Fibroblast of skin of left quadriceps (primary cell): ENCODE results near the gene CTNNA2.
A peak's percentile ranks its signal among the peaks of the same experiment; 100 is the strongest.

ENCODE experiments used
- DNase-seq, 2 experiments: peaks; one replicate each; pipeline ENCODE4 v3.0.0-alpha.2; 2013; ENCODE audit warnings: low read depth in 2 of 2

Gene CTNNA2

DNA sequence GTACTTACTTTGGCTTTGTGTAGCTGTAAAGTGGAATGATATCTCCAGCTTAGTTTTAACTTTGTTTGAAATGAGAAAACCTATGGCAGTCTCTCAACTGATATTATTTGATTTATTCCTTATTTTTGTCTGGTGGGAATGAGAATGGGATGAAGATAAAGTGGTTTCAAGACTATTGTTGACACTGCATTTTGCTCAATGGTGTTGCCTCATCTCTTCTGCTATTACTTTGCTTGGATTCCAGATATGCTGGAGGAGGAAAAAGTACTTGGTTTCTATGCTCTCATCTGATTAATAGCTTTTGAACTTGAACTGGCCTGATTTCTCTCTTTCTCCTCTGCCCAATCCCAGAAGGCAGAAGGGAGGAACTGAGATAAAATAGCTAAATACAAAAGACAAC lies 198.2 kb downstream of the CTNNA2 start:
- no peak for DNase-seq

DNA sequence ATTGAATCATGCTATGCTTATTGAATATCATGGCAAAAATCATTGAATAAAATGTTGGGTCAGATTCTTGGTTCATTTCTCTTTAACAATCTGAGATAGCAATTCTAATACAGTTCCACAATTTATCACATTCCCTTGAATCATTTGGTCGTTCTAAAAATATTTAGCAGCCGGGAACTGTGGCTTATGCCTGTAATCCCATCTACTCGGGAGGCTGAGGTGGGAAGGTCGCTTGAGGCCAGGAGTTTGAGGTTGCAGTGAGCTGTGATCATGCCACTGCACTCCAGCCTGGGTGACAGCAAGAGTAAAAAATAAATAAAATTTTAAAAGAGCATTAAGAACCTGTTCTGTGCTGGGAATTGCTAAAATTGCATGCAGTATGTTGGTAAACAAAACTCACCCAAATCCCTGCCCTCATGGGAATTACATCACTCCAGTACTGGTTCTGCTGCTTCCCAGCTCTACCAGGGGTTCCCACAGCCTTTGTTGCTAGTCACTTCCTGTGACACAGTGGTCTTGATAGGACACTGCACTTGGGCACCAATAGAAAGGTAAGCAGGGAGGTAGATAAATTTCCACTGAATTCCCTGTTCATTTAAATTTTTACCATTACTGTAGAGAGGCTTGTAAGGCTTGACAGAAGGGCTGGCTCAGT lies 200.4 kb downstream of the CTNNA2 start:
- no peak for DNase-seq

DNA sequence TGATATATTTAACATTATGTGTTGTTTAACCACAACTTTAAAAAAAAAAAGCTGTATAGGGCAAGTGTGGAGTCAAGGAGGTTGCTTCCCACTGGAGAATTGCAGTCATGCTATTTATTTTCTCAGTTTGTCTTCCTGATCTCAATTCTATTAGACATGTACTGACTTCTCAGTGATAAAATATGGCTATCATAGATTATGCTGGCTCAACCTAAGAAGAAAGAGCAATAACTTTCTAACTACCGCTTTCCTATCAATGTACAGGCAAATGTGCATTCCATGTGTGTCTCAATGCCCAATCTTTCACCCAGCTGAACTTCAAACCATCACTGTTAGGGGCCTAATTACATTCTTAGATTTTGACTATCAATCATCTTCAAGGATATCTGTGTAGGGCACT lies 201.4 kb downstream of the CTNNA2 start:
- no peak for DNase-seq

GRCh38 chr2:79715338-79715737 lies 202.5 kb downstream of the CTNNA2 start:
- DNase-seq: no peak

GRCh38 chr2:79716266-79716665 lies 203.4 kb downstream of the CTNNA2 start:
- DNase-seq: no peak

DNA sequence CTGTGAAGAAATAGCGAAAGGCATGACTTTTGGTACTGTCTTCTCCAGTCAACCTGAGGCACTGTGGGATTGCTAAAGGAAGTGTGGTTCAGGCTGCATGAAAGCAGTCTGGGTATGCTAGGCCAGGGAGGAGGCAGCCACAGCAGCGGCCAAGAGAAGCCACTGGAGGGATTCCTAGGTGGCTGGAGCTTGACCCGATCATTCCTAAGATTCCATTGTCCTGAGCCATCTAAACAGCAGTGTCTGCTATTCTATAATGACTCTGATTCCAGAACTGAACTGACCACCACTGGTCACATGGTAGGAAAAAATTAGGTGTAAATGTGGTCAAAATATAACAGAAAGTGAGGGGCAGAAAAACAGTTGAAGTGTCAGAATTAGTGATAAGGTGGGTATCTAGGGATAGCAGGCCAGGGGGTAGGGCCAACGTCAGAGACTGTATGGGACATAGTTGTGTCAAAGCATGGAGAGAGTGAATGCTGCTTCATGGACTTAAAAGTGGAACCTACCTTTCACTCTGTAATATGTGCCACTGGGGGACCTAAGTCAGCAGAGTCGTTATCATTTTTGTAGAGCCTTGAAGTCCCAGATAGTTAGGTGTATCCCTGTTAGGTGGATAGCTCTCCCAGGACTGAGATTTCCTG lies 204.6 kb downstream of the CTNNA2 start:
- peak; percentile 46 for DNase-seq

GRCh38 chr2:79721061-79721460 lies 208.2 kb downstream of the CTNNA2 start:
- no peak for DNase-seq

DNA sequence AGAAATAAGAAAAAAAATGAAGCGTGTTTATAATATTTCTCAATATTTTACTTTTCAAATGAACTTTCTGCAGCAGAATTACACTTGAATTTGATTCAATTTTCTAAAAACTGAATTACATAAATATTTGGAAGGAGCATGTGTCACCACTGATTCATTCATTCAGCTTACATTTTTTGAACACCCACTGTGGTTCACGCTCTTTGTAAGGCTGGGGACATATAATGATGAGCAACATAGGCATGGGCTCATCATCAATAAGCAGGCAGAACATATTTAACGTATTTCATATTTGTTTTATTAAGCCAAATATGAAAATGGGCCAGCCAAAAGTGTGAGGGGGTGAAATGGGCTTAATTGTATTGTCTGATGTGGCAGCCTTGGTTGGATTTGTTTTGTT lies 209.1 kb downstream of the CTNNA2 start:
- no peak for DNase-seq

- peak; percentile 84 to 86 for DNase-seq
These were observed 211.0 kb downstream of the CTNNA2 start for GRCh38 chr2:79723830-79724229.

DNA sequence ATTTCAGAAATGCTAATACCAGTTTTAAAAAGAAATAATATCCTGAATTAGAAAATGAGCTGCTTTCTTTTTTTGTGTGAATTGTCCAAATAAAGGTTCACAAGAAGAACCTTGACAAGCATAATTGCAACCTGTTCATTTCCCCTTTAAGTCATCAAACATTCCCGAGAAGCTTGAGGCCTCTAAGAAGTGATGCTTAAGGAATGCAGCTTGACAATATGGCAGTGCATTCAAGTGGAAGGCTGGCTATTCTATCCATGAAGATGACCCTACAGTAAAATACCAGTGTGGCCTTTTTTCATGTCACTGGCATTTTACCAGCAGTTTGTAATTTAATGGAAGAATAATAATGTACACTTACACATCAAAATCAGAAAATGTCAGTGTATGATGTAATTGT lies 216.7 kb downstream of the CTNNA2 start:
- no peak for DNase-seq

- no peak for DNase-seq
These were observed 221.7 kb downstream of the CTNNA2 start for GRCh38 chr2:79734518-79734917.

- no peak for DNase-seq
These were observed 228.1 kb downstream of the CTNNA2 start for GRCh38 chr2:79740879-79741443.

DNA sequence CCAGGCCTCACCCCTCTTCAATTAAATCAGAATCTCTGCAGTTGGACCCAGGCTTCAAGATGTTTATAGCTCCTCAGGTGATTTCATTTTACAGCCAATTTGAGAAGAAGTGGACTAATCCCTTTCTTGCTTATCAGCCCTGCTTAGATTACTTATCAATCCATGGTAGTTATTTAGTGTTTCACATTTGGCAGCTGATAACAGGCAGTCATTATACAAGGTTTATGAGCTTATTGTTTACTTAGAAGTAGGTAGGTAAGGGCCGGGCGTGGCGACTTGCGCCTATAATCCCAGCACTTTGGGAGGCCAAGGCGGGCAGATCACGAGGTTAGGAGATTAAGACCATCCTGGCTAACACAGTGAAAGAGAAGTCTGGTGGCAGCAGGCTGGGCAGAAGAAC lies 237.5 kb downstream of the CTNNA2 start:
- DNase-seq: no peak

DNA sequence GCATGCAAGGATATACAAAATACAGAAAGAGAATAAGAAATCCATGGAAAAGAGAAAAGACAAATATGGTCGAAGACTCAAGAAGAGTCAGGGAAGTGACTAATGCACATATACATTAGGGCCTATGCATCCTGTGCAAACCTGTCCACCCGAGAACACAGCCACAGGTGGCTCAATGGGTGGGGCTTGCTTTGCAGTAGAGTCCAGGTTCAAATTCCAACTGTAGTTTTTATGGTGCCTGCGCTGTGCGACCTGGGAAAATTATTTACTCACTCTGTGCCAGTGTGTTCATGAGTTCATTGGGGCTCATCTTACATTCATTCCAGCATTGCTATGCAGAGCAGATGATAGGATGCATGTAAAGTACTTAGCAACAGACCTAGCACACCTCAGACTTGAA lies 244.7 kb downstream of the CTNNA2 start:
- no peak for DNase-seq

DNA sequence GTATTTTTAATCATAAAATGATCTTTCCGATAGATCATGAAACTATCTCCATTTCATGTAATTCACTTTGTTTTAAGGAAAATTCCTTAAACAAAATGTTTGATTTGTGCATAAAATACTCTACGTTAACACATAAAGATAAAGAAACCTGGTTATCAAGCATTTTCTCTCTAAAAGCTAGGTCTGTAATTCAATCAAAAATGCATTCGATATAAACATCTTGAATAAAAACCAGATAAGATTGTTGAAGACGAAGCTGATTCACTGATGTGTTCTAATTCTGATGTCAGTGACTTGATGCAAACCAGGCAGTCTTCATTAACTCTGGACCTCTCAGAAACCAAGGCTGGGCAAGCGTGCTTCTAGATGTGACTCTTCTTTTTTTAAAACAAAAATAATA lies 245.2 kb downstream of the CTNNA2 start:
- no peak for DNase-seq

DNA sequence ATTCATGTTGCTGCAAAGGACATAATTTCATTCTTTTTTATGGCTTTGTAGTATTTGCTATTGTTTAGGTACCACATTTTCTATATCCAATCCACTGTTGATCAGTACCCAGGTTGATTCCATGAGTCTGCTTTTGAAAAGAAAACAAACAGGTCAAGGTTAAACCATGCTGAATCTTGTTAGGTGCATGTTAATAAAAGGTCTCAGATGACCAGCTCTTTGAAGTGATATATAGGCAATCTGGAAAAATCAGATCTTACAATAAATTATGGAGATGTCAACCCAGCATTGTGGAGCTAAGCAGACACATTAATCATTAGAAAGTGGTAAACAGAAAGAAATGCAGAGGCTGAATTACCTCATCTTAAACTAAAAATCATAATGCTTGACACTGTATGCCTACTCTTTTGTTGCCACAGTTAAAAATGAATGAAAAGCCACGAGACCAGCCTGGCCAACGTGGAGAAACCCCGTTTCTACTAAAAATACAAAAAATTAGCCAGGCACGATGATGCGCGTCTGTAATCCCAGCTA lies 246.0 kb downstream of the CTNNA2 start:
- no peak for DNase-seq

DNA sequence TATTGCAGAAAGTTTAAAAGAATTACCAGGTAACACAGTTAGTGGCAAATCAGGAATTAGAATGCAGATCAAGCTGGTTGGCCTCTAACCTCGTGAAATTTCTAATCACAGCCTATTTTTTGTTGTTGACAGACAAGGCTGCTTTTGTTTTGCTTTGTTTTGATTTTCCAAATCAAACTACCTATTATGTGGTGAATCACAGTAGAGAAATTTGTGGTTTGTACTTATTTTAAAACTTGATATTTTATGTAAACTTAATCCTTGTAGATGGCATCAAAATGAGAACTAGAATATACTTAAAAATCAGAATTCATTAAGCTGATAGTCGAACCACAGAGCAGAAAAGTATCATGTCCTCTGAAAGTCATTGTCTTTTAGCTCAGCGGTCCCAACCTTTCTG lies 258.1 kb downstream of the CTNNA2 start:
- DNase-seq: no peak

- no peak for DNase-seq
These were observed 258.6 kb downstream of the CTNNA2 start for GRCh38 chr2:79771493-79771892.

DNA sequence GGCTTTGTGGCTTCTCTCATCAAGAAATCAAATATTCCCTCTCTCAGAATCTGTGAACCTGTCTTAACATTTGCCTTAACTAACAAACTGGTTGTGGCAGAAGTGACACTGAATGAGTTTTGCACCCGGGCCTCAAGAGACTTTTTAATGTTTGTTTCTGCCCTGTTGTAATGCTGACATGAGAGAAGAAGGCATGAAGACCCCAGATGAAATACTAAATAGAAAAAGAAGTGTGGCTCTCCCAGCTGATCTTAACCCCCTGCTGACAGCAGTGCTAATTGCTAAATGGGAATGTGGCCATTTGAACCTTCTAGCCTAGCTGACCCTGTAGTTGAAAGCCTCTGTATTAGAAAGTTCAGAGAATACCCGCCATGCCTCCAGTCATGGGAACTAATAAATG lies 261.2 kb downstream of the CTNNA2 start:
- DNase-seq: no peak

- DNase-seq: no peak
These were observed 263.6 kb downstream of the CTNNA2 start for GRCh38 chr2:79776461-79776860.

DNA sequence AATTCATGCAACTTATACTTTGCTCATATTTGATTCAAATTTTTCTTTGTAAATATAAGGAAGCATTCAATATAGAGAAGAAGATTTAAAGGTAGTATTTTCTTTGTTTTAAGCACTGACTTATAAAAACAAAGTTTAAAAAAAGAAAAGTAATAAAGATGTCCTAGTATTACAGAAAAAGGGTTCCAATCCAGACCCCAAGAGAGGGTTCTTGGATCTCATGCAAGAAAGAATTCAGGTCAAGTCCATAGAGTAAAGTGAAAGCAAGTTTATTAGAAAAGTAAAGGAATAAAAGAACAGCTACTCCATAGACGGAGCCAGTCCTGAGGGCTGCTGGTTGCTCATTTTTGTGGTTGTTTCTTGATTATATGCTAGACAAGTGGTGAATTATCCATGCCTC lies 267.9 kb downstream of the CTNNA2 start:
- no peak for DNase-seq

DNA sequence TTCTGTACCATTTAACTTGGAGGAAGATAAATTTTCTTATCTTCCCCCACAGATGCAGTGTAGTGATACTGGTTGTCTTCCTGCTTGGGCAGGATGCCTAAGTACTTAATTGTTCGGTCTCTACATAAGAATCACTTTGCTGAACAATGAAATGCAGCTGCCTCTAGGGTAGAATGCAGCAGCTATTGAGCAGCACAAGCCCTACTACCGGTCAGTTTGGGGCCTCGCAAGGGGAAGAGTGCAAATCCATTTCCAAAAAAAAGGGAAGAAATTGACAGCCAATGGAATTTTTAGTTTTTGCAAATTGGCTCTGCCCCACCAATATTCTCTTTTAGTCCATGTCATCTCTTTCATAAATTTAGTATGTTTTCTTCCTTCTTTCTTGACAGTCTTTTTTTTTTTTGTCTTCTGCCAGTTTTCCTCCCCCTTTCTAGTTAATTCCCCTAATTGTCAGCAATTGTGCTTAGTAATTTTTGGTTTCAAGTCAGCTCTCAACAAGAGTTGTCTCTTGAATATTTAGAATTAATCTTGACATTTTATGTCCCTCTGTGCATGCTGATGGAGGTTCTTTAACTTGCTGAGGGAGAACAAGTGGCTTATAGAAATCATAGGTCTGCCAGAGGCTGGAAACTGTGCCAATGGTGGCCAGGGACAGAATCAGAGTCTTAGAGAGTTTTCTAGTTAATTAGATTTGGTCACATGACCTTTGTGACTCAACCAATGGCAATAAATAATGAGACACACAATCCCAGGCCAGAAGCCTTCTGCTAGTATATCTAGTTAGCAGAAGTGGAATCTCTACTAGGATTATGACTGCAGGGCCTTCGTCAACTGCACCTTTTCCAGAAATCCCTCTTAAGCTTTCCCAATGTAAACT lies 270.0 kb downstream of the CTNNA2 start:
- no peak for DNase-seq
